Activated naive CD8-positive, alpha-beta T cell (primary cell): Measurements from ENCODE around the gene DHRS4.
"Not testable (repeated sequence)": the region's sequence is repeated elsewhere in the genome, so short reads cannot be mapped to it uniquely, and the experiment has no call there.

Source experiments
- H3K27ac Mint-ChIP-seq: one replicate; pipeline ENCODE4 v1.8.0; 2021; ENCODE audit warnings: mixed read lengths
- H3K27me3 Mint-ChIP-seq: one replicate; pipeline ENCODE4 v1.8.0; 2021; ENCODE audit warnings: mixed read lengths
- H3K36me3 Mint-ChIP-seq: one replicate; pipeline ENCODE4 v1.8.0; 2021; ENCODE audit warnings: mixed read lengths
- H3K4me1 Mint-ChIP-seq: one replicate; pipeline ENCODE4 v1.8.0; 2021; ENCODE audit warnings: low read depth, mixed read lengths
- H3K4me3 Mint-ChIP-seq: one replicate; pipeline ENCODE4 v1.8.0; 2021; ENCODE audit warnings: mild to moderate bottlenecking, mixed read lengths
- H3K9me3 Mint-ChIP-seq: one replicate; pipeline ENCODE4 v1.8.0; 2021; ENCODE audit warnings: low read depth, mixed read lengths

The DHRS4 gene

DNA sequence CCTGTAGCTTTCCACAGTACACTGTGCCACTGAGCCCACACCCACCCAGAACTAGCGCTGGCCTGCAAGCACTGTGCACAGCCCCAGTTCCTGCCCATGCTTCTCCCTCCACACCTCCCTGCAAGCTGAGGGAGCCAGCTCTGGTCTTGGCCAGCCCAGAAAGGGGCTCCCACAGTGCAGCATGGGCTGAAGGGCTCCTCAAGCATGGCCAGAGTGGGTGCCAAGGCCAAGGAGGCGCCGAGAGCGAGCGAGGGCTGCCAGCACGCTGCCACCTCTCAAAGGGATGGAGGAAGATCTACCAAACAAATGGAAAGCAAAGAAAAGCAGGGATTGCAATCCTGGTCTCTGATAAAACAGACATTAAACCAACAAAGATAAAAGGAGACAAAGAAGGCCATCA, 62.2 kb downstream of the DHRS4 start:
- not testable (repeated sequence) for H3K36me3 Mint-ChIP-seq, H3K27ac Mint-ChIP-seq, H3K27me3 Mint-ChIP-seq, H3K4me3 Mint-ChIP-seq, H3K4me1 Mint-ChIP-seq
- H3K9me3 Mint-ChIP-seq: peaks cover 10% of the 10 kb centered on the region
